Prostate gland (tissue), 2 donors: ENCODE measurements around the gene SLC38A1. TPM values are rescaled to one million over a fixed set of nuclear protein-coding genes. Genes with fewer than 3 reads are reported as not detected.

Source experiments
- DNase-seq: peaks from one replicate; pipeline ENCODE4 v3.0.0-alpha.2; 2019; ENCODE audit warnings: low spot score
- H3K27ac ChIP-seq, 2 donors: fragments of 200-600 bp; sonication (generic); 2 replicates each; pipeline ENCODE4 v1.5.1; 2017 to 2019
- H3K27me3 ChIP-seq: fragments of 200-600 bp; sonication (generic); replicated peaks from 2 replicates; pipeline ENCODE4 v1.5.1; 2019; ENCODE audit not compliant: insufficient read depth
- H3K36me3 ChIP-seq, 2 donors: fragments of 200-600 bp; sonication (generic); 1 replicate in 1 of 2; 2 replicates in 1 of 2; pipeline versions ENCODE4 v1.5.1 to v1.8.1; 2017 to 2019
- H3K4me1 ChIP-seq: fragments of 200-600 bp; sonication (generic); replicated peaks from 2 replicates; pipeline ENCODE4 v1.5.1; 2019
- H3K4me3 ChIP-seq, 2 donors: fragments of 200-600 bp; sonication (generic); 2 replicates each; pipeline ENCODE4 v1.5.1; 2017 to 2019
- H3K9me3 ChIP-seq: fragments of 200-600 bp; sonication (generic); 2 replicates; pipeline ENCODE4 v1.5.1; 2017
- CTCF ChIP-seq, 4 experiments: fragments of 200-600 bp in 2 of 4; fragments of 450-650 bp in 2 of 4; sonication (generic) in 2 of 4; IDR thresholded peaks; 1 replicate in 3 of 4; 2 replicates in 1 of 4; pipeline ENCODE4 v1.5.1; 2016 to 2019; ENCODE audit warnings: antibody characterized with exemption in 4 of 4, mild to moderate bottlenecking in 2 of 4, moderate library complexity in 2 of 4
- POLR2A ChIP-seq: fragments of 450-650 bp; IDR thresholded peaks from one replicate; pipeline ENCODE4 v1.6.1; 2016; ENCODE audit warnings: antibody characterized with exemption, mild to moderate bottlenecking
- POLR2AphosphoS5 ChIP-seq: sonication (generic); formaldehyde crosslinking; IDR thresholded peaks from one replicate; pipeline ENCODE4 v1.6.1; 2017; ENCODE audit warnings: antibody characterized with exemption
- WGBS: methylation state at CpG from one replicate; pipeline ENCODE4 v1.1.5; 2018; 5-methylcytosine and 5-hydroxymethylcytosine counted together
- intact Hi-C: fragments of 100-400 bp; cut with DNase I; formaldehyde crosslinking; loops from one replicate; pipeline ENCODE4 v1.14.2; 2022
- total RNA-seq, 2 donors: library from RNA; depleted of rRNA; stranded (reverse); fragments of >200 nt; gene quantifications; one replicate each; pipeline ENCODE4 v1.1.0, GENCODE V29; 2016

SLC38A1 gene
- total RNA-seq, 2 donors from 2014 or later = 24.1 to 45.1 TPM

GRCh38 chr12:46265734-46266133 is 3.1 kb downstream of the SLC38A1 start:
- Histone ChIP-seq H3K36me3 (no peaks in the 10 kb centered on the region), H3K27ac (peak overlapping the region; percentile 81 to 83), H3K27me3 (no peaks in the 10 kb centered on the region), H3K4me1 (no peaks in the 10 kb centered on the region), H3K4me3 (no peak overlapping the region), H3K9me3 (no peaks in the 10 kb centered on the region)
- 72% methylated on average over 3 of the region's 3 CpGs for WGBS
- intact Hi-C loops = loop anchor here (5.0 to 10.0 kb wide), 3 partner anchors 43 to 399 kb away; no protein-coding TSS in a partner anchor
- no peak for DNase-seq
- TF ChIP-seq POLR2AphosphoS5 (no peak), CTCF (IDR thresholded peaks at IDR 0.05) (no peak)

GRCh38 chr12:46265102-46265501 is 3.7 kb downstream of the SLC38A1 start:
- H3K4me1 ChIP-seq = no peaks in the 10 kb centered on the region
- no peaks in the 10 kb centered on the region for H3K9me3 ChIP-seq
- no peaks in the 10 kb centered on the region for H3K36me3 ChIP-seq
- no peak overlapping the region for H3K27ac ChIP-seq
- no peaks in the 10 kb centered on the region for H3K27me3 ChIP-seq
- intact Hi-C loops = loop anchor here (5.0 to 10.0 kb wide), 3 partner anchors 43 to 400 kb away; no protein-coding TSS in a partner anchor
- H3K4me3 ChIP-seq = no peak overlapping the region
- no peak for TF ChIP-seq POLR2A
- no peak for TF ChIP-seq CTCF (IDR thresholded peaks at IDR 0.05)
- DNase-seq = no peak

- no peak overlapping the region for H3K27ac ChIP-seq
- H3K36me3 ChIP-seq = no peaks in the 10 kb centered on the region
- H3K27me3 ChIP-seq = no peaks in the 10 kb centered on the region
- DNase-seq = no peak
- no peaks in the 10 kb centered on the region for H3K9me3 ChIP-seq
- no peaks in the 10 kb centered on the region for H3K4me1 ChIP-seq
- intact Hi-C loops = loop anchor here (10.0 kb wide), 1 partner anchor 401 kb away; no protein-coding TSS in a partner anchor
- TF ChIP-seq CTCF (IDR thresholded peaks at IDR 0.05) (no peak), POLR2A (no peak), POLR2AphosphoS5 (no peak)
- H3K4me3 ChIP-seq = no peak overlapping the region
- WGBS = 45% methylated on average over 1 of the region's 1 CpG
These were observed 4.8 kb downstream of the SLC38A1 start for GRCh38 chr12:46264057-46264456.

GRCh38 chr12:46263140-46264016 is 5.5 kb downstream of the SLC38A1 start:
- DNase-seq = no peak
- H3K9me3 ChIP-seq = no peaks in the 10 kb centered on the region
- no peak overlapping the region for H3K4me3 ChIP-seq
- TF ChIP-seq POLR2AphosphoS5 (no peak), CTCF (IDR thresholded peaks at IDR 0.05) (peak in 1 of 4 experiments; percentile 29)
- H3K27me3 ChIP-seq = no peaks in the 10 kb centered on the region
- intact Hi-C loops = loop anchor here (10.0 kb wide), 1 partner anchor 401 kb away; no protein-coding TSS in a partner anchor
- H3K36me3 ChIP-seq = no peaks in the 10 kb centered on the region
- no peaks in the 10 kb centered on the region for H3K4me1 ChIP-seq
- WGBS = 69% methylated on average over 6 of the region's 6 CpGs
- H3K27ac ChIP-seq = no peak overlapping the region

- WGBS = 76% methylated on average over 2 of the region's 2 CpGs
- no peaks in the 10 kb centered on the region for H3K27me3 ChIP-seq
- peak overlapping the region in 1 of 2 donors; percentile 54 for H3K27ac ChIP-seq
- intact Hi-C loops = loop anchor here (10.0 kb wide), 1 partner anchor 403 kb away; no protein-coding TSS in a partner anchor
- H3K4me1 ChIP-seq = no peaks in the 10 kb centered on the region
- H3K36me3 ChIP-seq = no peaks in the 10 kb centered on the region
- H3K4me3 ChIP-seq = no peak overlapping the region
- no peak for DNase-seq
- TF ChIP-seq CTCF (IDR thresholded peaks at IDR 0.05) (no peak), POLR2A (no peak), POLR2AphosphoS5 (no peak)
- H3K9me3 ChIP-seq = no peaks in the 10 kb centered on the region
These were observed 7.2 kb downstream of the SLC38A1 start for GRCh38 chr12:46261646-46262045.
